NCI-H2081 (cell line): ENCODE data around the gene SLC38A4.
A peak's percentile ranks its signal among the peaks of the same experiment; 100 is the strongest.
"Not testable (repeated sequence)": the region's sequence is repeated elsewhere in the genome, so short reads cannot be mapped to it uniquely, and the experiment has no call there.

ENCODE experiments used
- DNase-seq, 2 experiments: peaks; one replicate each; lab custom pipeline; 2025; lab: John Stamatoyannopoulos, UW

SLC38A4 gene, protein sequence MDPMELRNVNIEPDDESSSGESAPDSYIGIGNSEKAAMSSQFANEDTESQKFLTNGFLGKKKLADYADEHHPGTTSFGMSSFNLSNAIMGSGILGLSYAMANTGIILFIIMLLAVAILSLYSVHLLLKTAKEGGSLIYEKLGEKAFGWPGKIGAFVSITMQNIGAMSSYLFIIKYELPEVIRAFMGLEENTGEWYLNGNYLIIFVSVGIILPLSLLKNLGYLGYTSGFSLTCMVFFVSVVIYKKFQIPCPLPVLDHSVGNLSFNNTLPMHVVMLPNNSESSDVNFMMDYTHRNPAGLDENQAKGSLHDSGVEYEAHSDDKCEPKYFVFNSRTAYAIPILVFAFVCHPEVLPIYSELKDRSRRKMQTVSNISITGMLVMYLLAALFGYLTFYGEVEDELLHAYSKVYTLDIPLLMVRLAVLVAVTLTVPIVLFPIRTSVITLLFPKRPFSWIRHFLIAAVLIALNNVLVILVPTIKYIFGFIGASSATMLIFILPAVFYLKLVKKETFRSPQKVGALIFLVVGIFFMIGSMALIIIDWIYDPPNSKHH

DNA sequence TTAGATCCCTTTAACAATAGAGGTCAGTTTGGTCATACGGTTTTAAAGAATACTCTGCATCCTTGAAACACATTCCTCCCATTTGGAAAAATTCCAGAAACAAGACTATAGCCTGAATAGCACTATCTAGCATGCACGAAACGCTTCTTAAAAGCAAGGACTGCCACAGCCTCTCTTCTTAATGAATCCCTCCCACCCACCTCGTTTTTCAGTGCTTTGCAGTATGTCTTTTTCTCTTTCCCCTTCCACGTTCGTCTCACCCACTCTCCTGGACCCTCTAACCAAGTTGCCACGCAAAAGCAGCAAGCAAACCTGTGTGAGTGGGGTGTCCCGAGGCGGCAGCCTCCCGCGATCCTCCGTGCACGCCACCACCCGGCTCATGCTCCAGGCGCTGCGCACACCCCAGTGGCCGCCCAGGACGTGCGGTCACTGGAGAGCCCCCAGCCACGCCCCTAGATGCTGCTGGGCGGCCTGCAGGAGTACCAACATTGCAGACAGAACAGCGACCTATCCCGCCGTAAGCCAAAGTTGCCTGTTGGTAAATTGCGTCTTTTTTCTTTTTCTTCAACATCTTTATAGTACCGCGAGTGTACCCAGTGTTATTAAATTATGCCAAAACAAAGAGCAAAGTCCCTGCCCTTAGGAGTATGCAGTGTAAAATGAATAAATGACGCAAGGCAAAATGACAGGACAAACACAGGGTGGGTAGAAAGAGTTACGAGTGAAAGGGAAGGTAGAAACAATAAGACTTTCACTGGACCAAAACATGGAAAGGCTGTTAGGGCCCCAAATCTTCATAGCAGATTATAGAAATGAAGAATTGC is at the start of gene SLC38A4:
SLC38A4 (minus strand) TSS at position 407 of the 824 bp plus-strand sequence. CDS start 32,926 bp downstream, outside the sequence.
- DNase-seq, result no peak

DNA sequence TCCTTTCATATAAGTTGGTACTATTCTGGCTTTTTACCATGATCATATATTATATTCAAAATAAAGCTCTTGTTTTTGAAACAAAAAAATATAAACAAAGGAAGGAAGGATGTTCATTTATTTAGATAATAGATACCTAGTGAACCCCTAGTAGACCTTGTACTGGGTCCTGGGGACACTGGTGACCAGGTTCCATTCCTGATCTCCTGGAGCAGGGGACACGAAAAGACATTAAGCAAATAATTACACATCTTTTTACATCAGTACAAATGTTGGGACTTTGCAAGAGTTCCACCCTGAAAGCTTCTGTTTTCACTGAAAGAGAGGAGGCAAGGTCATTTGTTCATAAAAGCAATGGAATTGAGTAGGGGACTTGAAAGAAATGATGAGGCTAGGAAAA is 49.3 kb upstream of the SLC38A4 start:
- no peak for DNase-seq

DNA sequence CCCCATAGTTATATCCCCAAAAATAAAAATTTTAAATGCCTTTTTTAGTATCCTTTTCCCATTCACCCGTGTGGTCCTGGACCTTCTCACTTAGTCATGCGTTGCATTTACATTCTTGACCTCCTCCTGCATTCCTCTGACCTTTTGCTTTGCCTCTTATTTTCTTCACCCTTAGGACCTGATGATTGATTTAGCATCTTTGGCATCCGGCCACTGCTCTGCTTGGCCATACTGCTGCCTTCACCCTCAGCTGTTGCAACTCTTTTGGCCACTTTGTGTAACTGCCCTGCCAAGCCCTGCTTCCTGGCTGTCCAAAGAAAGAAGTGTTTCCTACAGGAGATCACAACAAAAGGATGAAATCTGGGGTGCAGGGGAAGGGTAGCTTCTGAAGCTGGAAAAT is 48.8 kb upstream of the SLC38A4 start:
- no peak for DNase-seq

DNA sequence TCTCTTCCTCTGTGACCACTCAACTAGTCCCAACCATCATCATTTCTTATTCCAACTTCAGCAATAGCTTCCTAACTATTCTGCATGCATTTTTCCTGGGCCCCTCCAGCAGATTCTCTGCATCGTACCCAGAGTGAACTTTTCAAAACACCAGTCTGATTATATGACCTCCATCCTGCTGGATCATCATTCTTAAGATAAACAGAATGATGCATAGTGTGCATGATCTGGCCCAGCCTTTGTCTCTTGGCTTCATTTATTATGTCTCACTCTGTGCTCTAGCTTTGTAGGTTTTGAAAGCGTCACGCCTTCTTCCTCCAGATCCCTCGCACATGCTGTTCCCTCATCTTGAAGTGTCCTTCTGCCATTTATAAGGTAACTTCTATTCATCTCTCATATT is 46.3 kb upstream of the SLC38A4 start:
- DNase-seq, result no peak

DNA sequence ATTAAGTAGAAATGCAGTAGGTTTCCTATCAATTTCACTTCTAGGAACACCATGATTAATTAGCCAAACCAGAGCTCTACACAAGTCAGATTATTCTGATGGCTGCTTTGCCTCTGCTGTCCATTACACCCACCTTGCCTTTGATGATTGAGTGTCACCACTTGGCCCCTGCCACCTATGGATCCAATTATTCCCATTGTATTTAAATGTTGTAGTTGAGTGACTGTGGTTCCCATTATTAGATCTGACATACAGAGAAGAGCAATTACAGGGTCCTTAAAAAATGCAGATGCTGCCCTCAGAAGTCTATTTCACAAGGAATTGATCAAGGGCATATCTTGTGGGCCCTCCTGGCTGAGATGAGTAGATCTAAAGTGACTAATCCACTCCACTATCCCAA is 39.5 kb upstream of the SLC38A4 start:
- DNase-seq, result no peak

DNA sequence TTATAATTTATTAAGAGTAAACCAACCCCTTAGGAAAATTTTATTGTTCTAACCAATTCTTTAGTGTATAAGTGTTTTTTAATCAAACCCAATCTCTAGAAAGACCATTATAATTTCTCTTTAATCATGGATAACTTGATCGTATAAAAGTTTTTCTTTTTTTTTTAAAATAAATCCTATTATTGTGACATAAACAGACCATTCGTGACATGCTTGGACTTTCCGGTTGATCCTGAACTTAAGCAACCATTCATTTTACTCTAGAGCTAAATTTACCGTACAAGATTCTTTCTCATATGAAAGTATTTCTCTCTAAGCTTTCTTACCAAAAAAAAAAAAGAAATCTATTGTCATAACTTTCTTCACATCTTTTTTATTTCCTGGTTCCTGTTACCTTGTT is 32.6 kb upstream of the SLC38A4 start:
- DNase-seq, result no peak

DNA sequence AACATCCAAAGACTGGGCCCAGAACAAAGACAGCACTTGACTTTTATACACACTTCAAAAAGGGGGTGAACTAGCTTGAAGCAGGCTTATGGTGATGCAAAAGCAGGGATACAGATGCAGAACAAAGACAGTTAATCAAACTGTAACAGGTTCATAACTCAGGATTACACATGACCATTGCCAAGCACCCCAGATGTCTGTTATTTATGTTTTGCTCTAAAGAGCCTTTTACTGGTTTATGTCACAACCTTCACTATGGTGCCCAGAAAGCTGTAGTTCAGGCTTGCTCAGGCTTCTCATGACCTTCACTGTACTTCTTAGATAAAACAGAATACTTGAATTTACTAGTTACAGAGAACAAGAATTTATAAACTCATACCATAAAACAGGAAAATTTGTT is 31.7 kb upstream of the SLC38A4 start:
- no peak for DNase-seq

DNA sequence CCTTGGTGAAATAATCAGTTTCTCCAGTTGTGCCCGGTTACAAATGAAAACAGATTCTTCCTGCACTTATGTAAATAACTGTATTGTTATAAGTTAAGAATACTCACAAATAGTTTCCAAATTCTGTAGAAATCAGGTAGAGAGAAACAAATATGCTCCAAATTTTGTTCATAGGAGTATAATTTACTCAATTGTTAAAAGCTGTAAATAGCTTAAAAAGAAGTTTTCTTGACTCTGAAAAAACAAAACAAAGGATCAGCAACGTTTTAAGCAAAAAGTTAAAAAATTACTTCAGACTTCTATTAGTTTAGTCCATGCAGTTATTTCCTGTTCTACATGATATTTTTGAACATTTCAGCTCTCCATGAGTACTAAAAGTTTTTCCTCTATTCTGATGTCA is 30.0 kb upstream of the SLC38A4 start:
- no peak for DNase-seq

DNA sequence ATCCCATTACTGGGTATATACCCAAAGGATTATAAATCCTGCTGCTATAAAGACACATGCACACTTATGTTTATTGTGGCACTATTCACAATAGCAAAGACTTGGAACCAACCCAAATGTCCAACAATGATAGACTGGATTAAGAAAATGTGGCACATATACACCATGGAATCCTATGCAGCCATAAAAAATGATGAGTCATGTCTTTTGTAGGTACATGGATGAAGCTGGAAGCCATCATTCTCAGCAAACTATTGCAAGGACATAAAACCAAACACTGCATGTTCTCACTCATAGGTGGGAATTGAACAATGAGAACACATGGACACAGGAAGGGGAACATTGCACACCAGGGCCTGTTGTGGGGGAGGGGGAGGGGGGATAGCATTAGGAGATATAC is 28.4 kb upstream of the SLC38A4 start:
- DNase-seq, result not testable (repeated sequence)

DNA sequence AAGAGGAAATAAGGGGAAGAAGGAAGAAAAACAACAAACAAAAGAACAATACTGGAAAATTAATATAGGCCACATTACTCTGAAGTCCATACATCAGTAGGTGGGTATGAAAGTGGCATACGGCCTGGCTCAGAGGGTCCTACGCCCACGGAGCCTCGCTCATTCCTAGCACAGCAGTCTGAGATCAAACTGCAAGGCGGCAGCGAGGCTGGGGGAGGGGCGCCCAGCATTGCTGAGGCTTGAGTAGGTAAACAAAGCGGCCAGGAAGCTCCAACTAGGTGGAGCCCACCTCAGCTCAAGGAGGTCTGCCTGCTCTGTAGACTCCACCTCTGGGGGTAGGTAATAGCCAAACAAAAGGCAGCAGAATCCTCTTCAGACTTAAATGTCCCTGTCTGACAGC is 23.0 kb upstream of the SLC38A4 start:
- not testable (repeated sequence) for DNase-seq

DNA sequence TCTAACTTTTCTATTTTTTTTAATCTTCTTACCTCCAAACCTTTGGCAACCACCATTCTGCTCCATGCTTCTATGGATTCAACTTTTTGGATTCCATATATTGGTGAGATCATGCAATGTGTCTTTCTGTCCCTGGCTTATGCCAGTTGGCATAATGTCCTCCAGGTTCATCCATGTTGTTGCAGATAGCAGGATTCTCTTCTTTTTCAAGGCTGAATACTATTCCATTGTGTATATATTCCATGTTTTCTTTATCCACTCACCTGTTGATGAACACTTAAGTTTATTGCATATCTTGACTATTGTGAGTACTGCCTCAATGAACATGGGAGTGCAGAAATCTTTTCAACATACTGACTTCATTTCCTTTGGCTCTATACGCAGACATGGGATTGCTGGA is 21.2 kb upstream of the SLC38A4 start:
- no peak for DNase-seq

DNA sequence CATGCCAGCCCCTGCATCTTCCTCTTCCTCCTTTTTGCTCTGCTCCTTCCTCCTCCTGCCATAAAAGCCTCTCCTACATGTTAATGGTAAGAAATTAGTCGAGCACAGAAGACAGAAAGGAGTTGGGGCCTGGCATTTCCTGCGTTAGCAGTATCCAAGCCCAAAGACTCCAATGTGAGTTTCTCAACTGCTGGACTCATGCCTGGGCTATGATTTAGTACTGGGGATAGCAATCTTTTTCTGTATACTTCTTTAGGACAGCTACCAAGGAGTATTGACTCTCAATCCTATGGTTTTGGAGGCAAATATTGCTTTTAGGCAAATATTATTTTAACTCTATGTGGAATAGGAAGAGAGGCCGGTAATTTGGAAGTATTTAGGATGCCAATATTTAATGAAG is 18.0 kb upstream of the SLC38A4 start:
- no peak for DNase-seq

DNA sequence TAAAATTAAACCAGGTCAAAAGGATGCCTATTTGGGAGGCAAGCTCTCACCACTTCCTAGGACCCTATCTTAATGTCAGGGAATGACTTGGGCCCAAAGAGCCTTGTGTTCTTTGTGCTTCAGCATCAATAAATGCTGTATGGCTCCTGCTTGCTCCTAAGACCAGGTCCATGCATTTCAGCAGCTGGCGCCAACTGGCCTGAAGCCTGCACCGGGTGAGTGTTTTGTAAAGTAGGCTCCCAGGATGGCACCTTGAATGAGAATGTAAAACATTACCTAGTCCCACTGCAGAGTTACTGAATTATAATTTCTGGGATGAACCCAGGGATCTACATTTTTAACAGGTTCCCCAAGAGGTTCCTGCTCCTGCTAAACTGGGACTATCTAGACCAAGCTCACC is 16.1 kb upstream of the SLC38A4 start:
- DNase-seq, result no peak

DNA sequence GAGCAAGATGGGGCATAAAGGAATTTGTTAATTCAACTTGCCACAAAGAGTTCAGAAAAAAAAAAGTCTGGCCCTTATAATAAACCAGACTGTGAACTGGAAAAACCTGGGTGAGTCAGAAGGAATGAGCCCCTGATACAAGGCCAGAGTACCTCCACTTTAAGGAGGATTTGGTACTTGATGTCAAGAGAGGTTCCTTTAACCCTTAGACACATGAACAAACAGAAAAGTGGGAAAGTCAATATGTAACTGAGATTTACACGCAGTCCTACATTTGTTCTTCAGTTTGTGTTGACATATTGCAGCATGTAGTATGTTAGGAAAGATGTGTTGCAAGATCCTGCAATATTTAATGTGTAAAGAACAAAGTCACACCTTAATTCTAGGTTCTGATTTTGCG is 14.2 kb upstream of the SLC38A4 start:
- DNase-seq, result no peak

DNA sequence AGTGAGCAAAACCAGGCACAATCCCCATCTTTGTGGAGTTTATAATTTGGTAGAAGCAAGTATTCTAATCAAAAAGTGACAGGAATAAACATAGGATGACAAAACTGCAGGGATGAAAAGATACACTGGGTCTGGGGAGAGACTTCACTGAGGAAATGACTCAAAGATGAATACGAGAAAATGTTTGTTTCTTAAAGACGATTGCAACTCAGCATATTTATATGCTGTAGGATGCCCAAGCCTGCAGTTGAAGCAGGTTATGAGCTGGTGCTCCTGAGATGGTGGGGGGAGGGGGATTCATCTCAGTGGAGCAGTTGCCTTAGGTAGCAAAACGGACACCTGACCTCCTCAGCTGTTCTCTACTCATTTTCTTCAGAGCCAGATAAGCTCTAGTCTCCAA is 13.4 kb upstream of the SLC38A4 start:
- DNase-seq, result no peak

DNA sequence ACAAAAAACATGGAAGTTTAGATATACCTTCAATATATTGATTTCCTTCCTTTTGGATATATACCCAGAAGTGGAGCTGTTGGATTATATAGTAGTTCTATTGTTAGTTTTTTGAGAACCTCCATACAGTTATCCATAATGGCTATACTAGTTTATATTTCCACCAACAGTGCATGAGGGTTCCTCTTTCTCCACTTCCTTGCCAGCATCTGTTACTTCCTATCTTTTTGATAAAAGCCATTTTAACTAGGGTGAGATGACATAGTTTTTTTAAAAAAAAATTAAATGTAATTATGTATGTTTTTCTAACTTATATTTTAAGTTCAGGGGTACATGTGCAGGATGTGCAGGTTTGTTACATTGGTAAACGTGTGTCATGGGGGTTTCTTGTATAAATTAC is 10.0 kb upstream of the SLC38A4 start:
- DNase-seq, result no peak

DNA sequence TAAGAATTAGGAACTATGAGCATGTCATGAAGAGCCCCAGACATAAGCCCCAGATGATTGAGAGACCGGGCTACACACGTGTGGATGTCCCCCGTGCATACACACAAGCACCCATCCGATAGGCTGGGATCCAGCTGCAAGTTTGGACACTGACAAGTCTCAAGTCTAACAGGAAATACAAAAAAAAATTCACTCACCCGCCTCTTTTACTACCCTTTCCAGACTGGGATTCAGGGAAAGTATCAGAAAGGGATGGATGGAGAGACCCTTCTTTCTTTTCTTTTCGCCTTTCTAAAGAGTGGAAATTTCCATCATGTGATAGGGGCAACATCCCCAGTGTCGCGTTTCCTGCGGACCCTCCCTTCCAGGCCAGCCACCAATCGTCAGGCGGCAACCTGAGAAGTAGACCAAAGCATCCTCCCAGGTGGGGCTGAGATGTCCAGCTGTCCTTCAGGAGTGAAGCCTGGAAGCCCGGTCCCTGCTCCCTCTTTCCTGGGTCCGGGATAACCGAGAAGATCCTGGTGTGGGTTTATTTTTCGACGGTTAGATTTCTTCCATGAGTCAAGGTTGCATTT is 6.4 kb upstream of the SLC38A4 start:
- DNase-seq, result no peak

DNA sequence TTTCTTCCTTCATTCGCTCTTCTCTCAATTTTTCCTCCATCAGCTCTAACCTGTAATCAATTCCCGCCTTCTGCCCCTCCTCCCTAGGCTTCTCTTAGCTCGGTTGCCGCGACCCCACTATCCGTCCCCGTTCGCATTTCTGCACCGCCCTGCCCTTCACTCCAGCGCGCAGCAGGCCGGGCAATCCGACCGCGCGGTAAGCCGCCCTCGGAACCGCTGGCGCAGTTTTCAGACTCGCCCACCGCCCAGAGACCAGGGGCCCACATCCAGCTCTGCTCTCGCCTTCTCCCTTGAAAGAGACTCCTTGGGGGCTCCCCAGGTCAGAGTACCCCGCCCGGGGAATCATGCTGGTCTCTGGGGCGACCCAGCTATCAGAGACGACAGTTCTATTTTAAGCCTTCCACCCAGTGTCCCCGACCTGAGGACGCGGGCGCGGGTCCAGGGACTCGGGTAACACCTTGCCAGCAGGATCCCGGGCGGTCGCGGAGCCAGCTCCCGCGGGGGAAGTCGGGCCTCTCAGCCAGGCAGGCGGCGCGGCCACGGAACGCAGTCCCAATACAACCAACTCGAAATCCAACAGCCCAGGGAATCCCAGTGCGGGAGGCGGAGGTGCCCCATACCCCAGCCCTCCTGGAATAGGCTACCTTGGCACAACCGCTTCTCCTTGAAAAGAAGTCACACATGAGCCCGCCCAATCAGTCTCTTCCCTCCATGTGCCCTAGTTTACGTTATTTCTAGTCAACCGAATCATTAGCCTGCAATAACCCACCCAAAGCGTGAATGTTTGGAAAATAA is 5.7 kb upstream of the SLC38A4 start:
- DNase-seq, result peak in 1 of 2 experiments; percentile 20

DNA sequence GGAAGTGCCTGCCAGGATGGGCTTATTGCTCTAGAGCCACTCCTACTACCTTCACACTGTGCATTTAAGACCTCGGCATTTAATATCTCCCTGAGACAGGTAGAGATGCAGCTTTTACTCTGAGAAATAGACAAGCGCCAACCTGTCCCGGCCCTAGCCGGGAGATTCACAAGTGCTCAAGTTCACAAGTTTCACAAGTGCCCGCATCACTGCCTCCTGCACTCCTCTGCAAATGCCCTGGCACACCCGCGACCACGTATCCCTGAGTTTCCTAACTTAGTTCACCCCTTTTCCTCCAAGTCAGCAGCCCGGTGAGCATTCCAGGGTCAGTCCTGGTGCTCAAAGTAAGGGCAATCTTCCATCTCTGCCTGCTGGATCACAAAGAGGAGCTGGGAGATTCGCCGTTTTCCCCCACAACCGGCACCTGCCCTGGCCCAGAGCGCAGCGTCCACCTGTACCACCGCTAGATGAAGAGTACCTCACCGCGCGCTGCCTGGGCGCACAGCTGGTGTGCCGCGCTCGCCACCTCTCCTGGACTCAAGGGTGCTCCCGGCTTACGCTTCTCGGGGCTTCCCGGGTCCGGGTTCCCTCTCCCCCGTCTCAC is 5.0 kb upstream of the SLC38A4 start:
- peak in 1 of 2 experiments; percentile 6 for DNase-seq

DNA sequence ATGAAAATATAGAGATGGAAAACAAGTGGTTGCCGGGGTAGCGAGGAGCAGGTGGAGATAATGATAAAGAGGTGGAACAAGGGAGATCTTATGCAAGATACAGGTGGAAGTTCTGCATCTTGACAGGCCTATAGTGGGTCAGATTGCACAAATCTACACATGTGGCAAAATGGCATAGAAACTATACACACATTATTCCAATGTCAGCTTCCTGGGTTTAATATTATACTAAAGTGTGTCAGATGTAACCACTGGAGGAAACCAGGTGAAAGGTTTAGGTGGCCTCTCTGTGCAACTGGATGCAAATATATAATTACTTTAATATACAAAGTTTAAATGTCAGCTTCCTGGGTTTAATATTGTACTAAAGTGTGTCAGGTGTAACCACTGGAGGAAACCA is 1.1 kb downstream of the SLC38A4 start:
- no peak for DNase-seq

DNA sequence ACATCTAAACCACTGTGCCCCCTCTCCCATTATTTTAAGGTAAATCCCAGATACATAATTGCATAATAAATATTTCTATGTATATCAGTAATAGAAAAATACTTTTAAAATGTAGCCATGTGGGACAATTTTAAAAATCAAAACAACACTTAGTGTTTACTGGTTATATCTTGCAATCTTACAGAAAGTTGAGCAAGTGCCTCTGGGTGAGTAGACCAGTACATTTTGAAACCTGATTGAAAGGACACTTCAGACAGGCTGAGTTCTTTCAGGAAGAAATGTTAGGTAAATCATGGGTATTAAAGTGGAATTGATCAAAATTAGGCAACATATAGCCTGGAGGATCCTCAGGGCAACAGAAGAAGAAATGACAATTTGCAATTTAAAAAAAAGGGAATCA is 7.2 kb downstream of the SLC38A4 start:
- no peak for DNase-seq
